DOHH2 (cell line): ENCODE data around the gene MANEA.

Source experiments
- H3F3A ChIP-seq: fragments of 200-600 bp; sonication (generic), shearing (Covaris generic); 2 replicates; pipeline ENCODE4 v1.6.0; 2016; ENCODE audit warnings: antibody characterized with exemption, mild to moderate bottlenecking; ENCODE audit not compliant: control insufficient read depth, insufficient read depth
- H3K27ac ChIP-seq: fragments of 200-600 bp; sonication (generic); 2 replicates; pipeline ENCODE4 v1.5.1; 2014; ENCODE audit warnings: low read depth, mild to moderate bottlenecking, low read length, moderate library complexity
- H3K27me3 ChIP-seq: fragments of 200-600 bp; sonication (generic); 2 replicates; pipeline ENCODE4 v1.6.1; 2014; ENCODE audit warnings: mild to moderate bottlenecking, low read length, mixed read lengths; ENCODE audit not compliant: control insufficient read depth
- H3K36me3 ChIP-seq: fragments of 200-600 bp; sonication (generic); 2 replicates; pipeline ENCODE4 v1.6.1; 2014; ENCODE audit warnings: mild to moderate bottlenecking, low read length, moderate library complexity, mixed read lengths; ENCODE audit not compliant: control insufficient read depth
- H3K4me1 ChIP-seq: fragments of 200-600 bp; sonication (generic); 2 replicates; pipeline ENCODE4 v1.6.1; 2014; ENCODE audit warnings: mild to moderate bottlenecking, low read length, mixed read lengths; ENCODE audit not compliant: control insufficient read depth
- H3K4me2 ChIP-seq: fragments of 200-600 bp; sonication (generic); 2 replicates; pipeline ENCODE4 v1.6.0; 2014; ENCODE audit warnings: mild to moderate bottlenecking, low read length, moderate library complexity
- H3K4me3 ChIP-seq: fragments of 200-600 bp; sonication (generic); 2 replicates; pipeline ENCODE4 v1.5.1; 2014; ENCODE audit warnings: mild to moderate bottlenecking, low read length, mixed read lengths
- H3K79me2 ChIP-seq: fragments of 200-600 bp; sonication (generic); 2 replicates; pipeline ENCODE4 v1.6.1; 2014; ENCODE audit warnings: mild to moderate bottlenecking, low read length, mixed read lengths; ENCODE audit not compliant: control insufficient read depth
- H3K9me2 ChIP-seq: fragments of 200-600 bp; sonication (generic); replicated peaks from 2 replicates; pipeline ENCODE4 v1.6.1; 2014; ENCODE audit warnings: mild to moderate bottlenecking, low read length, mixed read lengths; ENCODE audit not compliant: control insufficient read depth
- H3K9me3 ChIP-seq: fragments of 200-600 bp; sonication (generic); 2 replicates; pipeline ENCODE4 v1.6.1; 2014; ENCODE audit warnings: antibody characterized with exemption, low read length, mixed read lengths; ENCODE audit not compliant: control insufficient read depth, insufficient read depth
- H4K20me1 ChIP-seq: fragments of 200-600 bp; sonication (generic); 2 replicates; pipeline ENCODE4 v1.6.0; 2014; ENCODE audit warnings: low read depth, mild to moderate bottlenecking, antibody characterized with exemption, low read length, moderate library complexity; ENCODE audit not compliant: control insufficient read depth, insufficient read depth
- EZH2phosphoT487 ChIP-seq: fragments of 200-600 bp; sonication (generic); IDR thresholded peaks from 2 replicates; pipeline ENCODE4 v1.6.1; 2017; ENCODE audit warnings: borderline replicate concordance, mild to moderate bottlenecking, antibody characterized with exemption, low read length, moderate library complexity, mixed read lengths
- TF ChIP-seq, protein P1 (sequence below): fragments of 200-600 bp; sonication (generic); IDR thresholded peaks from one replicate; pipeline ENCODE4 v1.5.1; 2014; ENCODE audit warnings: antibody characterized with exemption, mild to moderate bottlenecking, low read depth, low read length; ENCODE audit not compliant: poor library complexity, severe bottlenecking

Gene MANEA

DNA sequence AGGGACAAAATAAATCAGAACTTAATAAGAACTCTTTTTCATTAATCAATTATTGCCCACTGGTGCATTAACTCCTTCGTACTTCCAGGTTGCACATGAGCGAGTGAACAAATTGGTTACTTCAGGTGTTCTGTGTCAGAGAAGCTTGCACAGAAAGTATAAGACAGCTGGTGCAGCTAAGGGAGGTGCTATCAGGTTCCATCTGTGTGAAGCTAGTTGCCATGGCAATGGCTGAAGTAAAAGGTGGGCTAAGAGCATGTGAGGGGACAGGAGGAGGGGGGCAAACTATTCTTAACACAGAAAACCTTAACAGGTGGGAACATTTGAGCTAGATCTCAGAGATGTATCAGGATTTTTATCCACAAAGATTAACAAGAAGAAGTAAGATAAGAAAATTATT is 81.6 kb downstream of the MANEA start:
- Histone ChIP-seq H3K27ac (no peak overlapping the region), H3K79me2 (no peaks in the 10 kb centered on the region), H3K36me3 (no peaks in the 10 kb centered on the region), H3K9me2 (no peaks in the 10 kb centered on the region), H3K4me2 (no peak overlapping the region), H4K20me1 (no peaks in the 10 kb centered on the region), H3K9me3 (no peaks in the 10 kb centered on the region), H3K4me3 (no peak overlapping the region), H3K4me1 (no peaks in the 10 kb centered on the region), H3K27me3 (no peaks in the 10 kb centered on the region), H3F3A (no peaks in the 10 kb centered on the region)
- TF ChIP-seq EZH2phosphoT487 = no peak
- TF ChIP-seq, protein P1, sequence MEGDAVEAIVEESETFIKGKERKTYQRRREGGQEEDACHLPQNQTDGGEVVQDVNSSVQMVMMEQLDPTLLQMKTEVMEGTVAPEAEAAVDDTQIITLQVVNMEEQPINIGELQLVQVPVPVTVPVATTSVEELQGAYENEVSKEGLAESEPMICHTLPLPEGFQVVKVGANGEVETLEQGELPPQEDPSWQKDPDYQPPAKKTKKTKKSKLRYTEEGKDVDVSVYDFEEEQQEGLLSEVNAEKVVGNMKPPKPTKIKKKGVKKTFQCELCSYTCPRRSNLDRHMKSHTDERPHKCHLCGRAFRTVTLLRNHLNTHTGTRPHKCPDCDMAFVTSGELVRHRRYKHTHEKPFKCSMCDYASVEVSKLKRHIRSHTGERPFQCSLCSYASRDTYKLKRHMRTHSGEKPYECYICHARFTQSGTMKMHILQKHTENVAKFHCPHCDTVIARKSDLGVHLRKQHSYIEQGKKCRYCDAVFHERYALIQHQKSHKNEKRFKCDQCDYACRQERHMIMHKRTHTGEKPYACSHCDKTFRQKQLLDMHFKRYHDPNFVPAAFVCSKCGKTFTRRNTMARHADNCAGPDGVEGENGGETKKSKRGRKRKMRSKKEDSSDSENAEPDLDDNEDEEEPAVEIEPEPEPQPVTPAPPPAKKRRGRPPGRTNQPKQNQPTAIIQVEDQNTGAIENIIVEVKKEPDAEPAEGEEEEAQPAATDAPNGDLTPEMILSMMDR = no peak
